Stimulated activated CD8-positive, alpha-beta memory T cell treated with anti-CD3 and anti-CD28 coated beads, Interleukin-15, amount 100 ng/mL, for 48 hours (primary cell): Measurements from ENCODE around the gene ST7.

Experiments
- DNase-seq, 2 donors: peaks; one replicate each; pipeline ENCODE4 v3.0.0-alpha.2; 2020; ENCODE audit warnings: low read depth in 2 of 2

The ST7 gene

GRCh38 chr7:117127585-117128168, 174.4 kb downstream of the ST7 start:
- DNase-seq = no peak

GRCh38 chr7:117129521-117129955, 176.2 kb downstream of the ST7 start:
- no peak for DNase-seq

- no peak for DNase-seq
These were observed 177.0 kb downstream of the ST7 start for GRCh38 chr7:117130262-117130661.

- no peak for DNase-seq
These were observed 179.2 kb downstream of the ST7 start for GRCh38 chr7:117132321-117133120.

- DNase-seq = no peak
These were observed 179.8 kb downstream of the ST7 start for GRCh38 chr7:117133125-117133524.

- no peak for DNase-seq
These were observed 181.1 kb downstream of the ST7 start for GRCh38 chr7:117134411-117134810.

GRCh38 chr7:117134889-117135552, 181.7 kb downstream of the ST7 start:
- no peak for DNase-seq

GRCh38 chr7:117135553-117135891, 182.2 kb downstream of the ST7 start:
- no peak for DNase-seq

GRCh38 chr7:117137868-117138267, 184.6 kb downstream of the ST7 start:
- DNase-seq = no peak

- no peak for DNase-seq
These were observed 185.2 kb downstream of the ST7 start for GRCh38 chr7:117138495-117138894.

- DNase-seq = no peak
These were observed 185.7 kb downstream of the ST7 start for GRCh38 chr7:117138981-117139380.

GRCh38 chr7:117139397-117139984, 186.2 kb downstream of the ST7 start:
- DNase-seq = no peak

- no peak for DNase-seq
These were observed 187.6 kb downstream of the ST7 start for GRCh38 chr7:117140921-117141320.

- DNase-seq = no peak
These were observed 189.8 kb downstream of the ST7 start for GRCh38 chr7:117143066-117143465.

GRCh38 chr7:117143580-117143979, 190.3 kb downstream of the ST7 start:
- no peak for DNase-seq

- no peak for DNase-seq
These were observed 192.0 kb downstream of the ST7 start for GRCh38 chr7:117145333-117145732.

GRCh38 chr7:117146059-117146458, 192.8 kb downstream of the ST7 start:
- DNase-seq = no peak

GRCh38 chr7:117146511-117146910, 193.2 kb downstream of the ST7 start:
- no peak for DNase-seq

- no peak for DNase-seq
These were observed 195.7 kb downstream of the ST7 start for GRCh38 chr7:117148971-117149370.

GRCh38 chr7:117149692-117150091, 196.4 kb downstream of the ST7 start:
- no peak for DNase-seq

GRCh38 chr7:117152213-117153007, 199.1 kb downstream of the ST7 start:
- no peak for DNase-seq

GRCh38 chr7:117153016-117153545, 199.8 kb downstream of the ST7 start:
- DNase-seq = no peak
